WTC11 (cell line): Measurements from ENCODE around the gene GAB2.

ENCODE experiments used
- ATF1 ChIP-seq: sonication (generic); formaldehyde crosslinking; IDR thresholded peaks from 2 replicates; pipeline ENCODE4 v1.8.1; 2023; ENCODE audit warnings: mild to moderate bottlenecking, moderate library complexity, missing genetic modification reagents
- MAX ChIP-seq: sonication (generic); formaldehyde crosslinking; IDR thresholded peaks from 2 replicates; pipeline ENCODE4 v1.8.0; 2022; ENCODE audit warnings: mild to moderate bottlenecking, missing genetic modification reagents
- TEAD4 ChIP-seq: sonication (generic); formaldehyde crosslinking; IDR thresholded peaks from 2 replicates; pipeline ENCODE4 v1.8.0; 2022; ENCODE audit warnings: mild to moderate bottlenecking, missing genetic modification reagents
- ZNF138 ChIP-seq: sonication (generic); formaldehyde crosslinking; conservative IDR thresholded peaks from 2 replicates; pipeline ENCODE4 v1.8.1; 2022; ENCODE audit warnings: mild to moderate bottlenecking, moderate library complexity, missing genetic modification reagents
- TF ChIP-seq, protein P1 (sequence below): fragments of 200-600 bp; IDR thresholded peaks from 2 replicates; pipeline ENCODE4 v1.8.0; 2022; ENCODE audit warnings: antibody characterized with exemption
- TF ChIP-seq, protein P2 (sequence below): sonication (generic); formaldehyde crosslinking; IDR thresholded peaks from 2 replicates; pipeline ENCODE4 v1.8.1; 2022; ENCODE audit warnings: low read depth, mild to moderate bottlenecking, moderate library complexity, missing genetic modification reagents, borderline replicate concordance
- TF ChIP-seq, protein P3 (sequence below): sonication (generic); formaldehyde crosslinking; IDR thresholded peaks from 2 replicates; pipeline ENCODE4 v1.8.0; 2023; ENCODE audit warnings: missing genetic modification reagents
- TF ChIP-seq, protein P4 (sequence below): sonication (generic); formaldehyde crosslinking; conservative IDR thresholded peaks from 2 replicates; pipeline ENCODE4 v1.8.1; 2023; ENCODE audit warnings: mild to moderate bottlenecking, low read depth, missing genetic modification reagents, moderate library complexity

DNA sequence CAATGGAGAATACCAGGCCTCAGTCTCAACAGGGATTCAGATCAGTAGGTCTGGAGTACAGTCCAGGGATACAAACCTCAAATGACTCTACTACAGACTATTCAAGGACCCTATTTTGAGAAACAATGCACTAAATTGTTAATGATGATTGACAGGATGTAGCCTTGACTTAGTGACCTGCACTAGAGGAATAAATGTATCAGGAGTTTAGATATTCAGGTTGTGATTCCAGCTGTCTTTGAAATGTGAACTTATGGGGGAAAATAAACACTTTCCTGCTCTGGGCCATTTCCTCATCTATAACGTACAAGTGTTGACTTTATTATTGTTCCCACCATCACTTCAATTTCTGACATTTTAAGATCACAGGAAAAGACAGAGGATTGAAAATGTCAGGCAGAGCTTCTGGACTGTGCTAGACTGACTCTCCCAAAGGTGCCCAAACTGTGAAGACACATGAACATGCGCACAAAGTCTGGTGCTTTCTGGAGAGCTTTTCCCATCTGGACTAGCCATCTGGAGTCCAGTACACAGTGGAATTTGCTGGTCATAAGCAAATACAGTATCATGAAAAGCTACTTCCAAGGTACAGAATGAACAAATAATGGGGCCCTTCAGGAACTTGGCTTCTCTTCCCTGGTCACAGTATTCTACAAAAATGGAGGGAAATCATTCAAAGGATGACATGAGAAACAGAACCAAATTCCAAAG is 118.5 kb downstream of the GAB2 start:
- TF ChIP-seq TEAD4 (CRISPR knock-in tag), result no peak
- TF ChIP-seq, protein P1, sequence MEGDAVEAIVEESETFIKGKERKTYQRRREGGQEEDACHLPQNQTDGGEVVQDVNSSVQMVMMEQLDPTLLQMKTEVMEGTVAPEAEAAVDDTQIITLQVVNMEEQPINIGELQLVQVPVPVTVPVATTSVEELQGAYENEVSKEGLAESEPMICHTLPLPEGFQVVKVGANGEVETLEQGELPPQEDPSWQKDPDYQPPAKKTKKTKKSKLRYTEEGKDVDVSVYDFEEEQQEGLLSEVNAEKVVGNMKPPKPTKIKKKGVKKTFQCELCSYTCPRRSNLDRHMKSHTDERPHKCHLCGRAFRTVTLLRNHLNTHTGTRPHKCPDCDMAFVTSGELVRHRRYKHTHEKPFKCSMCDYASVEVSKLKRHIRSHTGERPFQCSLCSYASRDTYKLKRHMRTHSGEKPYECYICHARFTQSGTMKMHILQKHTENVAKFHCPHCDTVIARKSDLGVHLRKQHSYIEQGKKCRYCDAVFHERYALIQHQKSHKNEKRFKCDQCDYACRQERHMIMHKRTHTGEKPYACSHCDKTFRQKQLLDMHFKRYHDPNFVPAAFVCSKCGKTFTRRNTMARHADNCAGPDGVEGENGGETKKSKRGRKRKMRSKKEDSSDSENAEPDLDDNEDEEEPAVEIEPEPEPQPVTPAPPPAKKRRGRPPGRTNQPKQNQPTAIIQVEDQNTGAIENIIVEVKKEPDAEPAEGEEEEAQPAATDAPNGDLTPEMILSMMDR, result no peak
- TF ChIP-seq, protein P2, sequence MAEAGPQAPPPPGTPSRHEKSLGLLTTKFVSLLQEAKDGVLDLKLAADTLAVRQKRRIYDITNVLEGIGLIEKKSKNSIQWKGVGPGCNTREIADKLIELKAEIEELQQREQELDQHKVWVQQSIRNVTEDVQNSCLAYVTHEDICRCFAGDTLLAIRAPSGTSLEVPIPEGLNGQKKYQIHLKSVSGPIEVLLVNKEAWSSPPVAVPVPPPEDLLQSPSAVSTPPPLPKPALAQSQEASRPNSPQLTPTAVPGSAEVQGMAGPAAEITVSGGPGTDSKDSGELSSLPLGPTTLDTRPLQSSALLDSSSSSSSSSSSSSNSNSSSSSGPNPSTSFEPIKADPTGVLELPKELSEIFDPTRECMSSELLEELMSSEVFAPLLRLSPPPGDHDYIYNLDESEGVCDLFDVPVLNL (CRISPR knock-in tag), result no peak
- no peak for TF ChIP-seq ATF1
- TF ChIP-seq ZNF138 (CRISPR knock-in tag), result no peak
- TF ChIP-seq, protein P3, sequence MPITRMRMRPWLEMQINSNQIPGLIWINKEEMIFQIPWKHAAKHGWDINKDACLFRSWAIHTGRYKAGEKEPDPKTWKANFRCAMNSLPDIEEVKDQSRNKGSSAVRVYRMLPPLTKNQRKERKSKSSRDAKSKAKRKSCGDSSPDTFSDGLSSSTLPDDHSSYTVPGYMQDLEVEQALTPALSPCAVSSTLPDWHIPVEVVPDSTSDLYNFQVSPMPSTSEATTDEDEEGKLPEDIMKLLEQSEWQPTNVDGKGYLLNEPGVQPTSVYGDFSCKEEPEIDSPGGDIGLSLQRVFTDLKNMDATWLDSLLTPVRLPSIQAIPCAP (CRISPR knock-in tag), result no peak
- TF ChIP-seq MAX (CRISPR knock-in tag), result no peak
- TF ChIP-seq, protein P4, sequence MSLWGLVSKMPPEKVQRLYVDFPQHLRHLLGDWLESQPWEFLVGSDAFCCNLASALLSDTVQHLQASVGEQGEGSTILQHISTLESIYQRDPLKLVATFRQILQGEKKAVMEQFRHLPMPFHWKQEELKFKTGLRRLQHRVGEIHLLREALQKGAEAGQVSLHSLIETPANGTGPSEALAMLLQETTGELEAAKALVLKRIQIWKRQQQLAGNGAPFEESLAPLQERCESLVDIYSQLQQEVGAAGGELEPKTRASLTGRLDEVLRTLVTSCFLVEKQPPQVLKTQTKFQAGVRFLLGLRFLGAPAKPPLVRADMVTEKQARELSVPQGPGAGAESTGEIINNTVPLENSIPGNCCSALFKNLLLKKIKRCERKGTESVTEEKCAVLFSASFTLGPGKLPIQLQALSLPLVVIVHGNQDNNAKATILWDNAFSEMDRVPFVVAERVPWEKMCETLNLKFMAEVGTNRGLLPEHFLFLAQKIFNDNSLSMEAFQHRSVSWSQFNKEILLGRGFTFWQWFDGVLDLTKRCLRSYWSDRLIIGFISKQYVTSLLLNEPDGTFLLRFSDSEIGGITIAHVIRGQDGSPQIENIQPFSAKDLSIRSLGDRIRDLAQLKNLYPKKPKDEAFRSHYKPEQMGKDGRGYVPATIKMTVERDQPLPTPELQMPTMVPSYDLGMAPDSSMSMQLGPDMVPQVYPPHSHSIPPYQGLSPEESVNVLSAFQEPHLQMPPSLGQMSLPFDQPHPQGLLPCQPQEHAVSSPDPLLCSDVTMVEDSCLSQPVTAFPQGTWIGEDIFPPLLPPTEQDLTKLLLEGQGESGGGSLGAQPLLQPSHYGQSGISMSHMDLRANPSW (CRISPR knock-in tag), result no peak
